HT1080 (cell line): ENCODE data around the gene JPH3. TPM values are rescaled to one million over a fixed set of nuclear protein-coding genes. Genes with fewer than 3 reads are reported as not detected.

Experiments
- DNase-seq: peaks from one replicate; pipeline ENCODE4 v3.0.0-alpha.2; 2015; ENCODE audit warnings: low read depth
- polyA plus RNA-seq, 2 experiments: library from polyadenylated mRNA; depleted of rRNA; stranded (reverse); fragments of >200 nt; gene quantifications; 2 replicates each; pipeline ENCODE4 v1.2.3, GENCODE V29; 2015
- total RNA-seq: library from RNA; depleted of rRNA; stranded (reverse); fragments of >200 nt; shearing (Covaris generic); gene quantifications from 2 replicates; pipeline ENCODE4 v1.2.3, GENCODE V29; 2014; rRNA removed

The JPH3 gene
- total RNA-seq: not detected in 2 replicates
- polyA plus RNA-seq (2015; cell fraction: cytosol; rRNA removed): 0.01 TPM in 1 of 2 replicates, not detected in the other
- polyA plus RNA-seq (2015; cell fraction: nucleus; rRNA removed): 0.05 TPM in 1 of 2 replicates, not detected in the other

DNA sequence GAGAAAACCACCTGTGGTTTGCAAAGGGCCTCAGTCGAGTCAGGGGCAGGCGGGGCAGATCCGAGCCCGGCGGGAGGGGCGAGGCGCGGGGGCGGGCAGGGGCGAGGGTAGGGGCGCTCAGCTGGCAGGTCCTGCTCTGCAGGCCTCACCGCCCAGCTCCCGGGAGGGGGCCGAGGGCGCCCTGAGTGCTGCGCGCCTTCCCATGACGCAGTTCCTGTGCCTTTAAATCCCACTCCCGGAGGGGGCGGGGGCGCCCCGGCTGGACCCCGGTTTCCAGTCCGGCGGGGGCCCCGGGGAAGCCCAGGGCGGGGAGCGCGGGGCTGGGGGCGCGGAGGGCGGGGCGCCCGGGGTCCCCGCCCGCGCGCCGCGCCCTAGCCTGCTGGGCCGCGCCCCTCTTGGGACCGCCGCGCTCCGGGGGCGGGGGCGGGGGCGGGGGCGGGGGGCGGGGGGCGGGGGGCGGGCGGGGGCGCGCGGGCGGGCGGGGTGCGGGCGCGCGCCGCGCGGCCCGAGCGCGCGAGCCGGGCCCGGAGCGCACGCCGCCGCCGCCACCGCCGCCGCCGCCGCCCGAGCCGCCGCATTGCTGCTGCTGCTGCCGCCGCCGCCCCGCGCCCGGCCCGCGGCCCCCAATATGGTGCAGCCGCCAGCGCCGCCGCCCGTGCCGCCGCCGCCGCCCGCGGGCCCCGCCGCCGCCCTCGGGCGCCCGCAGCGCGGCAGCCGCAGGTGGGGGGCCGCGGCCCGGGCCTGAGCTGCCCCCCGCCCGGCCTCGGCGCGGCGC is at the start of gene JPH3:
Gene JPH3, plus strand, starts transcription at position 508 of the 775 bp plus-strand sequence. CDS start 639 bp downstream, outside the sequence.
- no peak for DNase-seq

DNA sequence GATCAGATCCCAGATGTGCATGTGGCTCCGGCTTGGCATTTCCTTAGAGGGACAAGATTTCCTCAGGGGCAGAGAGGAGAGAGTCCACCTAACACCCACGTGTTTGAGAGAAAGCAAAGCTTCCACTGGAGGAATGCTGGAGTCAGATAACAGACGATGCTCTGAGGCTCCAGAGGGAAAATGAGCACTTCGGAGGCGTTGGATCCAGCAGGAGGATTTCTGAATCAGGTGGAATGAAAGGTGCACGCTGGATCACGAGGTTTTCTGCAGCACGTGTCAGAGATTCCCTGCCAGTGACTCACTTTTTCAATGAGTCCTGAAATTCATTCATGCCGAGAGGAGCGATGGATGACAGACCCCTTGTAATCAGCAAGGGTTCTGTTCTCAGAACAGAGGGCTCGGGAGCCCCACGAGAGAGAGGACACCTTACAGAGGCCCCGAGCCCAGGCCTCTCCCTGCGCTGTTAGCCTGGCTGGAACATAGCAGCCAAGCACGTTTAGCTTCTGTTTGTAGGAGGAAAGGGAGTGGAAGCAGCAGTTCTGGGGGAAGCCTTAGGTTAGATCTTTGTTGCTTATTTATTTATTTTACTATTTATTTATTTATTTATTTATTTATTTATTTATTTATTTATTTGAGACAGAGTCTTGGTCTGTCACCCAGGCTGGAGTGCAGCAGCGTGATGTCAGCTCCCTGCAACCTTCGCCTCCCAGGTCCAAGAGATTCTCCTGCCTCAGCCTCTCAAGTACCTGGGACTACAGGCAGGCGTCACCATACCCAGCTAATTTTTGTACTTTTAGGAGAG is 49.3 kb upstream of the JPH3 start:
- peak; percentile 44 for DNase-seq

DNA sequence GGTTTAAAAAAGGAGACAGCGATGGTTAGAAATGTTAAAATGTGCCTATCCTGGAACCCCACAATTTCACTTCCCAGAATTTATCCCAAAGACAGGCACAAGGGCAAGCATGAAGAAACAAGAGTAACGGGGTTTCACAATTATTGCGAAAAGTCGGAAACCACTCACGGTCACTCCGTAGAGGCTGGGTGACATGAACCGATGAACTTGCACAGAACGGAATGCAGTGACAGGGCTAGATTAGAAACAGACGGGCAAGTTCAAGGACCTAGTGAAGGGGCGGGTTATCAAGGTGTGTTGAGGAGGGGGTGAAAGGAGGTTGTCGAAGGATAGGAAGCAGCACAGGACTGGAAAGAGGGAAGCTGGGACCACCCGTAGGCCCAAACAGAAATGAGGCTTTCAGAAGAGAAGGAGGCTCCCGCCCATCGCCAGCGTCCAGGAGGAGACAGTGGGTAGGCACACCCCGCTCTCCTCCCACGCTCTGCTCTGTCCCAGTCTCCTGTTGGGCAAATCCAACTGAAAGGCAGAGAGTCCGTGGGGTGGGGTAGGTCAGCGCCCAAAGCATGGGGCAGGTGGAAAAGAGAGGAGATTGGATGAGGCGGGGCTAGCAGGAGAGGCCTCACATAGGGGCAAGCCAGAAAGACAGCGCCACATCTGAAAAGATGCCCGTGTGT is 47.4 kb upstream of the JPH3 start:
- no peak for DNase-seq

- no peak for DNase-seq
Observed at GRCh38 chr16:87555647-87556046, 46.7 kb upstream of the JPH3 start.

- no peak for DNase-seq
Observed at GRCh38 chr16:87556941-87557459, 45.3 kb upstream of the JPH3 start.

- DNase-seq: no peak
Observed at GRCh38 chr16:87558682-87559081, 43.6 kb upstream of the JPH3 start.

- no peak for DNase-seq
Observed at GRCh38 chr16:87559945-87560344, 42.4 kb upstream of the JPH3 start.

DNA sequence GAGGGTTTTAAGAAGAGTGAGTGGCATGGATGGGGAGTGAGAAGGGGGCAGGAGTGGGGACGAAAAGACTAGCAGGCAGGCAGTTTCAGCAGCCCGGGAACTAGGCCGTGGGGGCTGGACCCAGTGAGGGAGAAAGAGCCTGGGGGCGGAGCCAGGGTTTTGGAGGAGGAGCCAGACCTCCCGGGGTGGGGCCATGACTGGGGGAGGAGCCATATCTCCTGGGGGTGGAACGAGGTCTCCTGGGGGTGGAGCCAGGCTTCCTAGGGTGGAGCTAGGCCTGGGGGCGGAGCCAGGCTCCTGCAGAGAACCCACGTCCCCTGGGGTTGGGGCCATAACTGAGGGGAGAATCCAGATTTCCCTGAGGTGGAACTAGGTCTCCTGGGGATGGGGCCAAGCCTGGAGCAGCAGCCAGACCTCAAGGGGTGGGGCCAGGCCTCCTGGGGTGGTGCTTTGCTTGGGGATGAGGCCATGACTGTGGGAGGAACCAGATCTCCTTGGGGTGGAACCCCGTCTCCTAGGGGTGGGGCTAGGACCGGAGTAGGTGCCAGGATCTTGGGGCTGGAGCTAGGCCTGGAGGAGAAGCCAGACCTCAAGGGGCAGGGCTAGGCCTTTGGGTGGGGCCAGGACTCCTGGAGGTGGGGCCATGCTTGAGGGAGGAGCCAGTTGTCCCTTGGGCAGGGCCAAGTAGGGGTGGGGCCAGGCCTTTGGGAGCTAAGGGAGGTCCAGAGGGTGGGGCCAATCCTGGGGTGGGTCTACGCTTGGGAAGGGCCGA is 41.7 kb upstream of the JPH3 start:
- DNase-seq: peak; percentile 27

DNA sequence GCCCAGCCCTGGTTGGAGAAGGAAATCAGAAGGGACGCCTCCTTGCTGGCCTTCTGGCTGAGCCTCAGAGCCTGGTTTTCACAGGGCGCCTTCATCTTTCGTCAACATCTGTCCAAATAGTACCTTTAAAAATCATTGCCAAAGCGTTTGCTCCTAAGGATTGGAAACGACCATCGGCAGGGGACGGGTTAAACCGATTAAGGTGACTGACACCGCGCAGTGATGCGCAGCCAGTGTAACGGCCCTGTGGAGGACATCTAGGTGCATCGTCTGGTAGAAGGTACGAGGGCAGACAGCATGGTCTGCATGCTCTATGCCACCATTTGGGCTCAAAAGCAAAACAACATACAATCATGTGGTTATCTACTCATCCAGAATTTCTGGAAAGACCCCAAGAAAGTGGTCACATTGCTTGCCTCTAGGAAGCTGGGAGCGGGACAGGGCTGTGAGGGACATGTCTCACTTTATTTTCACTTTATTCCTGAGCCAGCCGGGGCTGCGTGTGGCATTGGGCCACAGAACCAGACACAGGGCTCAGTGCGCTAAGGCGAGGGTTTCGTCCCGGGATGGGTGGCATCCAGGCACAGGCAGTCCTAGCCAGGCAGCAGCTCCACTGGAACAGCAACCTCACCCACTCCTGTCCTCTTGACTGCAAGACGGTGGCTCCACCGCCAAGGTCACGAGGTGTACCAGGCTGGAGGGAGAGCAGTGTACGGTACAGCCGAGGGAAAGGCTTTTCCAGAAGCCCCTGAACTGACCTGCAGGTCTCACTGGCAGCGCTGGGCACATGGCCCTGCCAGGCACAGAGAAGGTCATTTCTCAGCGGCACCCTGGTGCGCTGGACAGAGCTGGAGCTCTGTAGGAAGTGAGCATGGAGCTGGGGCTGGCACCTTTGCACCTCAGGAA is 40.9 kb upstream of the JPH3 start:
- DNase-seq: no peak

DNA sequence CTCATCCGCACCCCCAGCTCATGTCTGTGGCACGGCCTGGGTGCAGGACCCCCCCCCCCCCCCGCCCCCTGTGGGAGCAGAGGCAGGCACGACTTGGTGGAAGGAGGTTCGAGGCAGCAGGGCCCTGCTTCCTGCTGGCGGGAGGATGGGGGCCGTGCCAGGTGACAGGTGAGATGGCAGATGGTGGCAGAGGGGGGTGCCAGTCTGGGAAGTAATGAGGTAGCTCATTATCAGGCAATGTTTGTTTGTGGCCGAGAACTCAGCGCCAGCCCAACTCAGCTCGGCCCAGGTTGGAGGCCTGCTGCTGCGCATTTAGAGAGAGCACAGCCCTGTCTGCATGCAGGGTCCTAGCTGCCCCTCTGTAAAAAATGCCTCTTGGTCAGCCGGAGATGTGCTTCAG is 40.1 kb upstream of the JPH3 start:
- no peak for DNase-seq

- DNase-seq: no peak
Observed at GRCh38 chr16:87563022-87563421, 39.3 kb upstream of the JPH3 start.

GRCh38 chr16:87563714-87564523 is 38.4 kb upstream of the JPH3 start:
- DNase-seq: no peak

GRCh38 chr16:87564524-87564778 is 37.9 kb upstream of the JPH3 start:
- no peak for DNase-seq

GRCh38 chr16:87569601-87570571 is 32.4 kb upstream of the JPH3 start:
- DNase-seq: no peak

DNA sequence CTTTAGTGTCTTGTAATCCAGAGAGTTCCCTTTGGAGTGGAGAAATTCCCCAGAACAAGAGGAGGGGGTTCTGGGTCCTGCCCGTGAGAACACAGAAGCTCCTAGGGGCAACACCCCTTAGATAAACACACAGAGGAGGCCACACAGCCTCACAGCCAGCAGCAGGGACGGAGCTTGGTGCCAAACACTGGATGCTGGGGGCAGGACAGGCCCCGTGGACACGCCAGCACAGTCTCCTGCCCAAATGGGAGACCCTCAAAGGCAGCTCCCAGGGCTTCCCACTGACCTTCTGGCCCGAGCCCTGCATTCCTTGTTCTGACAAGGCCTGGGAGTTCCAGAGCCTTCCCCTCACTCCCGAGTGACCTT is 31.8 kb upstream of the JPH3 start:
- no peak for DNase-seq

GRCh38 chr16:87570938-87571867 is 31.1 kb upstream of the JPH3 start:
- DNase-seq: peak; percentile 20

DNA sequence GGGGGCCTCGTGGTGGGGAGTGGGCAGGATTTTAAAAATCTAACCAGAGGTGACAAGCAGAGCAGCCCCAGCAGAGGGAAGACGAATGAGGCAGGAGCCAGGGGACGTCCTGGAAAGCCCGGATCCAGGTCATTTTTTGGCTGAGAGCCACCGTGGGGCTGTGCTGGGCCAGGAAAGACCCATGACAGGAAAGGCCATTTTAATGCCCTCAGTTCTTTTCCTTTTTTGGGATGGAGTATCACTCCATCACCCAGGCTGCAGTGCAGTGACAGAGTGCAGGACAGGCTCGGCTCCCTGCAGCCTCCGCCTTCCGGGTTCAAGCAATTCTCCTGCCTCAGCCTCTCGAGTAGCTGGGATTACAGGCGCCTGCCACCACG is 30.5 kb upstream of the JPH3 start:
- no peak for DNase-seq
